ENCODE measurements around the gene ASPA. TPM values are rescaled to one million over a fixed set of nuclear protein-coding genes. Genes with fewer than 3 reads are reported as not detected.

The ASPA gene
- total RNA-seq, 1 experiment from 2014 or later, result 0.04 TPM

- TF ChIP-seq STAT6 (CRISPR knock-in tag; conservative IDR thresholded peaks at IDR 0.05; ENCODE audit: low read depth) (no peak), USF1 (CRISPR knock-in tag; IDR thresholded peaks at IDR 0.05) (no peak), SMAD3 (CRISPR knock-in tag; IDR thresholded peaks at IDR 0.05; ENCODE audit: borderline replicate concordance) (no peak), TP53 (CRISPR knock-in tag; IDR thresholded peaks at IDR 0.05) (no peak), TEAD1 (CRISPR knock-in tag; IDR thresholded peaks at IDR 0.05) (no peak)
Measured at GRCh38 chr17:3543453-3543852, 67.7 kb downstream of the ASPA start (continued).

GRCh38 chr17:3544365-3544764, 68.6 kb downstream of the ASPA start:
- H3K4me3 Mint-ChIP-seq, result no peak overlapping the region
- no peaks in the 10 kb centered on the region for H3K27me3 Mint-ChIP-seq (ENCODE audit: low read depth)
- H3K36me3 Mint-ChIP-seq, result no peaks in the 10 kb centered on the region
- 0 out of 2 replicates have a peak, but pooled peaks cover 3% of the 10 kb centered on the region for H3K4me1 Mint-ChIP-seq
- POLR2A ChIA-PET, result no interaction called here
- TF ChIP-seq ZMAT4 (CRISPR knock-in tag; IDR thresholded peaks at IDR 0.05) (no peak), IRF2 (CRISPR knock-in tag; IDR thresholded peaks at IDR 0.05; ENCODE audit: borderline replicate concordance, low read depth) (no peak), MAX (CRISPR knock-in tag; IDR thresholded peaks at IDR 0.05) (no peak), CREM (CRISPR knock-in tag; IDR thresholded peaks at IDR 0.05) (no peak), ZSCAN18 (CRISPR knock-in tag; IDR thresholded peaks at IDR 0.05) (no peak)
- ATAC-seq (no peak), DNase-seq (ENCODE audit: low spot score) (no peak)
- CTCF ChIA-PET, result no interaction called here
- H3K27ac Mint-ChIP-seq, result no peak overlapping the region
- peaks cover 11% of the 10 kb centered on the region for H3K9me3 Mint-ChIP-seq

- no peak overlapping the region for H3K27ac Mint-ChIP-seq
- no peak overlapping the region for H3K4me3 Mint-ChIP-seq
- DNase-seq (ENCODE audit: low spot score) (no peak), ATAC-seq (no peak)
- peaks cover 17% of the 10 kb centered on the region for H3K9me3 Mint-ChIP-seq
- no peaks in the 10 kb centered on the region for H3K36me3 Mint-ChIP-seq
- ChIA-PET CTCF (no interaction called here), POLR2A (no interaction called here)
- no peaks in the 10 kb centered on the region for H3K27me3 Mint-ChIP-seq (ENCODE audit: low read depth)
- 0 out of 2 replicates have a peak, but pooled peaks cover 3% of the 10 kb centered on the region for H3K4me1 Mint-ChIP-seq
- TF ChIP-seq ETV6 (CRISPR knock-in tag; IDR thresholded peaks at IDR 0.05) (no peak), AR (CRISPR knock-in tag; IDR thresholded peaks at IDR 0.05) (no peak), ZBTB21 (CRISPR knock-in tag; IDR thresholded peaks at IDR 0.05; ENCODE audit: borderline replicate concordance) (no peak), EMX1 (CRISPR knock-in tag; IDR thresholded peaks at IDR 0.05) (no peak), ELF4 (CRISPR knock-in tag; IDR thresholded peaks at IDR 0.05; ENCODE audit: low read depth) (no peak), TCF7 (CRISPR knock-in tag; IDR thresholded peaks at IDR 0.05; ENCODE audit: low read depth) (no peak), NFYB (CRISPR knock-in tag; conservative IDR thresholded peaks at IDR 0.05; ENCODE audit: low read depth) (no peak), FOXJ3 (CRISPR knock-in tag; IDR thresholded peaks at IDR 0.05; ENCODE audit: borderline replicate concordance) (no peak)
Measured at GRCh38 chr17:3545151-3545550, 69.4 kb downstream of the ASPA start.

All from WTC11 (cell line).